ENCODE data around the gene ATP4A.

ATP4A gene

DNA sequence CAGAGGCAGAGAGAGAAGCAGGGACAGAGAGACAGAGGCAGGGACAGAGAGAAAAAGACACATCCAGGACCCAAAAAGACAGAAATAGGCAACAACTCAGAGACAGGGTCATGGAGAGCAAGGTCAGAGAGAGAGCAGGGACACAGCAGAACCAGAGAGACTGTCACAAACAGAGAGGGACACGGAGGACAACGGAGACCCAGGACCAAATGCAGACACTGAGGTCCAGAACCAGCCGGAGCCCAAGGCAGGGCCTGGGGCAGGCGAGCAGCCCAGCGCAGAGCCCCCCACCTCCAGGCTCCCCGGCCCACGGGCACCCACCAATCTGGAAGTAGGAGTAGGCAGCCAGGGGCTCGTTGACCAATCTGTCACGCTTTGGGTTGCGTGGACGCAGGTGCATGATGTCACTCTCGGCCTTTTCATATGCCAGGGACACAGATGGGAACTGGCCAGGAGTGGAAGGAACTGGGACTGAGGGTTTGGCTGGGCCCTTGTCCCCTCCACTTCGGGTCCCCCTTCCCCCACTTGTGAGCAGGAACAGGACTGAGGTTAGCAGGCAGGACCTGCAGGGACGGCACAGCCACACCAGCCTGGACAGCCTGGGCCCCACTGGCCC, 10.0 kb downstream of the ATP4A start:
- H3K27ac ChIP-seq, result no peak overlapping the region

GRCh38 chr19:35552534-35553384, 10.7 kb downstream of the ATP4A start:
- no peak overlapping the region for H3K27ac ChIP-seq
- no peak for TF ChIP-seq CTCF (IDR thresholded peaks at IDR 0.05)
- TF ChIP-seq ZFX (IDR thresholded peaks at IDR 0.05; ENCODE audit: borderline replicate concordance), result no peak

More for the DNA sequence above, 10.0 kb downstream of the ATP4A start:
- no peak for TF ChIP-seq ZFX (IDR thresholded peaks at IDR 0.05; ENCODE audit: borderline replicate concordance)
- no peak for TF ChIP-seq CTCF (IDR thresholded peaks at IDR 0.05)

- no peak overlapping the region for H3K27ac ChIP-seq
- no peak for TF ChIP-seq CTCF (IDR thresholded peaks at IDR 0.05)
- TF ChIP-seq ZFX (IDR thresholded peaks at IDR 0.05; ENCODE audit: borderline replicate concordance), result no peak
Observed at GRCh38 chr19:35551091-35551810, 12.2 kb downstream of the ATP4A start.

- TF ChIP-seq ZFX (IDR thresholded peaks at IDR 0.05; ENCODE audit: borderline replicate concordance), result no peak
- TF ChIP-seq CTCF (IDR thresholded peaks at IDR 0.05), result no peak
- no peak overlapping the region for H3K27ac ChIP-seq
Observed at GRCh38 chr19:35549879-35550523, 13.5 kb downstream of the ATP4A start.

GRCh38 chr19:35549174-35549788, 14.2 kb downstream of the ATP4A start:
- no peak overlapping the region for H3K27ac ChIP-seq
- no peak for TF ChIP-seq ZFX (IDR thresholded peaks at IDR 0.05; ENCODE audit: borderline replicate concordance)
- peak; percentile 88 for TF ChIP-seq CTCF (IDR thresholded peaks at IDR 0.05)

GRCh38 chr19:35546532-35546931, 16.9 kb downstream of the ATP4A start:
- TF ChIP-seq CTCF (IDR thresholded peaks at IDR 0.05) (no peak), ZFX (IDR thresholded peaks at IDR 0.05; ENCODE audit: borderline replicate concordance) (no peak)
- H3K27ac ChIP-seq, result peak overlapping the region; percentile 73
